GM18867 (cell line): ENCODE measurements around the gene PDE11A.

ENCODE experiments used
- ATAC-seq: cut with Tn5 transposase; IDR thresholded peaks from one replicate; pipeline ENCODE4 v1.9.1; 2021; ENCODE audit warnings: mild to moderate bottlenecking, moderate library complexity; ENCODE audit not compliant: unreplicated experiment

Gene PDE11A

DNA sequence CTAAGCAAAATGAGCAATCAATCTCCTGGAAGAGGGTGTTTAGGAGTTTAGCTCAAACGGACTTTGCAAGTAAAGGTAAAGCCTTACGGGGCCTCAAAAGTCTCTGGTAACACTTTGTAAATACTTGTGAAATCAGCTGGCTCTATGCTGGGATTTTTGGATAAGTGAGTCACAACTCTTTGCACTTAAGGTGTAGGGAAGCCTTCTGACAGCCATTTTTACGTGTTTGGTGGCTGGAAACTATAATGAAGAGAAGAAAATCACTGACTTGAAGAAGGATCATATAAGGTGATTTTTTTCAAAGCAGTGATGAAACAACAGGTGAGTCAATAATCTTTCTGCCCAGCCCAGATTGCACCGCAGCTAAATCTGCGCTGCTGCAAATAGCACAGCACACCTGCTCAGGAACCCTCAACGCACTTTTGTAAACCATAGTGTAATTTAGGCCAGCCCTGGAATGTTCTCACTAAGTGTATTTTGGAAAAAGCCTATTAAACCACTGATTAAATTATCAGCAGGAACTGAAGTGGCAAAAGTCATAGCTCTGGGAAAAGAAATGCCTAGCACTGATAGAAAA is 461.2 kb downstream of the PDE11A start:
- no peak for ATAC-seq

DNA sequence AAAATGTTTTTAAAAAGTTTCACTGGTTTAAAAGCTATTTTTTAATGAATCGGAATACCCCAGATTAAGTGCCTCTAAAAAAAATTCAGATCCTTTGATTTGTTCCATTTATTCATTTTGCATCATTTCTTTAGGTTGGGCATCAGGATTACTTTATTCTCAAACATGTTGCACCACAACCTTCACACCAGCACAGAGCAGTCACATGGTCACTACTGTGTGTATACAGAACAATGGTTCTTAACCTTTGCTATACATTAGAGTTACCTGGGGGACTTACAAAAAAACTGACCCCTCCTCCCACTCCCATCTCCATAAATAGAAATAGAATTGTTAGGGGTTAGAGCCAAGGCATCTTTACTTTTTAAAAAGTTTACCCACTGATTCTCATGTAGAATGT is 461.8 kb downstream of the PDE11A start:
- no peak for ATAC-seq

DNA sequence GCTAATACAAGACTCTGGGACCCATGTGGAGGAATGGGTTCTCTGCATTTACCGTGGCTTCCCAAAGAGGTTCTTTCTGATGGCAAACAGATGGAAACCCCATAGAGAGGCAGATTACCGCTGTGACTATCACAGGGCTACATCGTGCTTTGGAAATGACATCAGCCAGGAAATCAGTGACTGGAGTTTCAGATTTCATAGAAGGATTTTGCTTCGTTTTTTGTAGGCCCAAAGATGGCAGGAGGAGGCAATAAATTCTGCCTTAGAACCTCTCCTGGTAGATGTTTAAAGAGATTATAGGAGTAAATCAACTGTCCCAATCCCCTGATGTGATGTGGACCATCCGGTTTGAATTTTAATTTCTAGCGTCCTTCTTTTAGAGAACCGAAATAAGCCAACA is 465.9 kb downstream of the PDE11A start:
- ATAC-seq: no peak

DNA sequence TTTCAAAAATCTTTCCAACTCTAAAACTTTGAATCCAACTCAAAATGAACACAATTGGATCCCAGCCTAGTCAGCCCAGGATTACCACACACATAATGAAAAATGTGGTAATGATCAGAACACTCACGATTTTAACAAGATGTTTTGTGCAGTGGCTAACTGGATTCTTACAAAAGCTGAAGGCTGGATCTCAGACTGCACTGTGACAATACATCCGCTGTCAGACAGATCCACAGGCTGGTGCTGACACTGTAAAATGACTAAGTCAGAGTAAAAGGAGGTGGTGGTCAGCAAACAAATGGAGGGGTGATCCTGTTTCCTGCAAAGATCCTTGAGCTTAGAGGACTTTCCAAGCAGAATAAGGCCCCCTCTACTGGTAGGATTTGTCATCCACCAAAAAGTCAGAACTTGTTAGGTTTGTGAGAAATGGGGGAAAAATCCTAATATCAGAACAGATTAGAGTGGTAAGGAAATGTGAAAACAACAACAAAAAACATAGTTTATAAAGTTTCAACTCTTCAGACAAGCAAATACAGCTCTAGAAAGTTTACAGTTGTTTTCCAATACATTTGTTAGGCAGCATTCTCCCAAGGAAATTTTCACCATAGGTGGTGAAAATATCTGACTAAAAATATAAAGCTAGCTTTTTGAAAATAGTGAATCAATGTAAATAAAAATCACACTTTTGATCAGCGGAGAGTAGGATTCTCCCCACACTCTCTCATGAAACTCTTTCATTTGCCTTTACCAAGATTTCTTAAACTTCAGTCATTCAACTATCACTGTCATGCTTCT is 468.1 kb downstream of the PDE11A start:
- ATAC-seq: no peak

DNA sequence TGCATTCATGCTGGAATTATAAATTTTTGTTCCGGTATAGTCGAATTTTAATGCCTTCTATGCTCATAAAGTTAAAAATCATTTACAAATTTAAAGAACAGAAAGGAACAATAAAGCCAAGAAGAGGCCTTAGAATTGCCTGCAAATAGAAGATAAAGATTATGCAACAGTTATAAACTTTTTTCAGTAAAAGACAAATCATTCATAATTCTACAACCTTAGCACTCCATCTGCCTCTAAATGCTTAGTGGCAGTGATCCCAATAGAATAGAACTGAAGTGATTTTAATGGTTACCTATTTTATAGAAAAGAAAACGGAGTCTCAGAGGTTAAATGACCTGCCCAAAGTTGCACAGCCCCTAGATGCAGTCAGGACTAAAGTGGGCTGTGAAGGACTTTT is 468.8 kb downstream of the PDE11A start:
- ATAC-seq: no peak

DNA sequence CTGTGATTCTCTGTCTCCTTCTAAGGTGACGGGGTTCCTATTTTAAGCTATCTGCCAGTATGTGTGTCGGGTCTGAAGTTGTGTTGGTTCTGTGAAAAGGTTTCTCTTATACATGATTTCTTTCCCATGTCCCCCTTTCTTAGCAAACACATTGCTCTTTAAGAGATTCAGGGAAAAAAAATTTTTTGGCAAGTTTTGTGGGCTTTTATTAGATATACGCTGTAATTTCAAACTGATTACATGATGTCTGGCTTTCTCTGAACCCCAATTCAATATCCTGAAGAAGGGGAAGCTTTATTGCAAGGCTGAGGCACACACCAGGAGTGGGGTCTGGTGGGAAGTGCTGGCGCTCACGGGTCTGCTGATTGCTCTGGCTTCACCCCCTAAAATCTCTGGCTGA is 469.4 kb downstream of the PDE11A start:
- no peak for ATAC-seq

DNA sequence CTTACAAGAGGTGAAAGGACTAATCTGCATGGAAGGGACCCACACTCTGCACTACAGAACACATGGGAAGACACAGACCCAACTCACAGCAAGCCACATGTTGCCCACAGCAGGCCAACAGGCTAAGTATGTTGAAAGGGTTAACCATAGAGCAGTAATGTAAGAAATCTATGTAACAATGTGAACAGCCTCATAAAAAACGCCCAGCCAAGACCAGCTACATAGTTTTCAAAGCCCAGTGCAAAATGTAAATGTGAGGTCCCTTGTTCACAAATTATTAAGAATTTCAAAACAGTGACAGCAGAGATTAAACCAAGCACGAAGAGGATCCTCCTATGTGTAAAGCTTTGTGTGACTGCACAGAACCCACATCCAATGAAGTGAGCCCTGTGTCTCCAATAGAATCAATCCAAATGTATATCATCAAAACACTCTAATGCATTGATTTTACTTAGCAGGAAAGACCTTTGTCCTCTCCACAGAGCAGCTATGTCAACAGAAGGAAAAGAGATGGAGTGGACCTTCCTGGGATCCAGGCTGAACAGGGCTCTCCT is 469.9 kb downstream of the PDE11A start:
- no peak for ATAC-seq

DNA sequence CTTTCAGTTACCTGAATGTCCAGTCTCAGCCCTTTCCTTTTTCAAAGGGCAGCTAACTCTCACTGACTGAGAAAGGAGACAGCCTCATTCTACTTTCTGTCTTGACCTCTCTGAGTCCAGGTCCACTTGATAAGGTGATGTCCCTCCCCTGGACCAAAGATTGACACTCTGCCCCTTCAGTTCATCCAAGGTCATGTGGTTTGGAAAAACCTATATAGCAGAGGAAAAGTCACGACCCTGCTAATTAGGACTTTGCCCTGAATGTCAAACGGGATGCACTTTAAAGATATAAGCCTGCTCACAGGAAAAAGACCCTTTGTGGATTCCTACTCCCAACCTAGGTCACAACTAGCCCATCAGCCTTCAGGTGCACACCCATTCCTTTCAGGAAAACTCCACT is 471.7 kb downstream of the PDE11A start:
- no peak for ATAC-seq

- no peak for ATAC-seq
Measured at GRCh38 chr2:177599956-177600355, 472.6 kb downstream of the PDE11A start.

DNA sequence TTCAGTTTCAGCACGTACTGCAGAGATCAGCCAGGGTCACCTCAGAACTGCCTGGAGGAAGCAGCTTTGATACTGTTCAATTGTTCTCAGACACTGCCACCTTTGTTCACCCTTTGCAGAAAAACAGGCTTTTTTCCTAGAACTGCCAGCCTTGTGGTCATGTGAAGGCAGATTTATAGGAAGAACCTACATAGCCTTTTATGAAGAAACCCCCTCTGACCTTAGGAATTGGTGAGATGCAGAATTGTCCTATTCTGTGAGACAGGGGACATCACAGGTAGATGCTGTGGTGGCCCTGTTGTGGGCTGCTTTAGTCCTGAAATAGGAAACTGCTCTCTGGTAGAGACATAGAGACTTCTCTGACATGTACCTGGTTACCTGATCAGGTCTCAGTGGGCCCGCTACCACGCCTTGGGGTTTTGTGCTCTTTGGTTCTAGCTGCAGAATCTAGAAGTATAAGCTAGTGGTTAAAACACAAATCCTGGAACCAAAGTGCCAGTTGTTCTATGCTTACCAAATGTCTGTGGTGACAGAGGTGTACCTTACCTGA is 473.4 kb downstream of the PDE11A start:
- ATAC-seq: no peak

DNA sequence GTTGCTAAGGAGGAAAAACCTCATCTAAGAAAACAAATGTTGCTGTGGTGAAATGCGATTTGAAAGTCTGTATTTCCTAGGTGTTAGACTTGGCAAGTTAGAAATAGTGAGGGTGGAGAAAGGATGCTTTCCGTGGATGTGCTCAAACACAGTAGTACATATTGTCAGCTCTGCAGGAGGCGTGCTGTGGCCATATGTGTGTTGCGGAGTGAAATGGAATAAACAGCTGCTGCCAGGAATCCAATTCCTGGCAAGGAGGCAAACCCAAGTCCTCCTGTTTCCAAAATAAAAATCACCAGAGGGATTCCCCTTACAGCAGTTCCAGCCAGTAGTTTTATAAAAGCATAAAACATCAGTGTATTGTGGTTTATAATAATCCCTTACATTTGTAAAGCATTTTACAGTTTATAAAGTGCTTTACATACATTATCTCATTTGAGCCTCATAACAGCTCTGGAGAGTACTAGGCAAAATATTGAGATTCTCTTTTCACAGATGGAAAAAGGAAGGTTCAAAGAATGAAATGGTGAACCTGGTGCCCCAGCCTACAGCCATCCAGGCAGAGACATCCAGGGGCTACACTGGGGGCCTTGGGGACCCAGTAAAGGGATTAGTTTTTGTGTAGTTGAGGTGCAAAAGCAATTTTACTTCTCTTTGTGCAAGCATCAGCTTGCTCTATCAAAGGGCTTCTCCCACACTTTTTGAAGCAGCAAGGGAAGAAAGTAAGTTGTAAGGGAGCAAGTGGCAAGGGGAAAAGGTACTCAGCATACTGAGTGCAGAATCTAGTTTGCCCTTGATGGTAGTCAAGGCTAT is 474.0 kb downstream of the PDE11A start:
- no peak for ATAC-seq

DNA sequence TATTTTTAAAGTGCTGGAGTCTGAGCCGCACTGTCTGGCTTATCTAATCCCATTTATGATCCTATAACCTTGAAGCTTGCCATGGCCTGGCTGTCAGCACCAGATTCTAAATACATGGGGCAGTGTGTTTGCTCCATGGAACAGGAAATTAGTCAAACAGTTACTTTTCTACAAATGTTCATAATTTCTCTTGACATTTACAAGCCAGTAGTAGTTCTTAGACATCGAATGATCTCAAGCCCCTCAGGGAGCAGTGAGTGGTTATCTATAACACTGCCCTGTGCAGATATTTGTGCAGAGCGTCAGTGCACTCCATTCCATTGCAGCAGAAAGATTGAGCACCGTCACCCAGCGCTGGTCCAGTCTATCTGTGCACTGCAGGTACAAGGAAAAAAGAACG is 474.8 kb downstream of the PDE11A start:
- ATAC-seq: no peak

GRCh38 chr2:177596866-177597265 is 475.7 kb downstream of the PDE11A start:
- ATAC-seq: no peak

DNA sequence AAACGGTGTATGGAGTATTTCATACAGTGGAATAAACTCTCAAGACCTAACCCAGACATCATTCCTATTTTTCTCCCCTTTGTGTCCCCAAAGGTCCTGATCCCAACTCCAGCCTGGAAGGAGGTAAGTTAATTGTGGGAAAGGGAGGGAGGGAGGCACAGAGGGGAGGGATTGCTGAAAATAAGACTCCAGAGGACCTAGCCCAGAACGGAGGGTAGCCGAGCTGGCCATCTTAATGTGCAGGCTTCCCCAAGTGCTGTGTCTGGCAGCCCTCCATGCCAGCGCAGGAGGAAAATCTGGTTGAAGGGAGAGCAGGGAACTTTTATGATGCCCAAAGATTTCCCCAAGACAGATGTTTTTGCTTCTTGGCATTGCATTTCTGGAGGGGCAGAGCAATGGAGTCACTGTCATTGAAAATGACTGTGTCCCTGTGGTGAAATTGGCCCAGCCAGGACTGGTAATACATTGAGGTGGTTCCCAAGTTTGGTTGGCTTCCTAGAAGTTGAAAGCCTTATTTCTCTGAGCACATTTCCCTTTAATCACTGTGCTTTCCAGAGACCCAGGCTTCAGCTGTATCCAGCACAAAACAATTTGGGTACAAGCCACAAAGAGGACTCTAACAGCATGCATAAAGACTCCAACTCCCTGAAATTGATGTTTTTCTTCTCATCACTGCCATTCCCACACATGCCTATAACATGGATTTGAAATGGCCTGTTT is 477.3 kb downstream of the PDE11A start:
- ATAC-seq: no peak

- ATAC-seq: no peak
Measured at GRCh38 chr2:177593402-177593801, 479.2 kb downstream of the PDE11A start.

- no peak for ATAC-seq
Measured at GRCh38 chr2:177592945-177593344, 479.6 kb downstream of the PDE11A start.

GRCh38 chr2:177592397-177592796 is 480.2 kb downstream of the PDE11A start:
- ATAC-seq: no peak

- no peak for ATAC-seq
Measured at GRCh38 chr2:177589186-177589585, 483.4 kb downstream of the PDE11A start.

DNA sequence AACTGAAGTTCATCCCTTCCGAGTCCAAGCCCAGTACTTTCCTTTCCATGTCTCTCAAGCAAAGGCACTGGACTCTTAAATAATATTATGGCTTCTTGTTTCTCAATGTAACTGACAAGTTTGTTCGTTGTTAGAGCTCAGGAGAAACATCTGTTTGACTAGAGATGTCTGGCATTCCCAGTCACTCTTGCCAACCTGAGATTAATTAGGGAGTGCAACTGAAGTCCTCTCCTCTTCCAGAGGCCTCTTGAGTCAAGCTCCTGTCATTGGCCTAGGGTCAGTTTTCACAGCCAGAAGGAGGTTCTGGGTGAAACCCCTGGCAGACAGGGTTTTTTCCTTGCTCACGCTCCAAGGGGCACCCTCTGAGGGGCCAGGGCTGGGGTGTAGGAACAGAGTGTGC is 483.9 kb downstream of the PDE11A start:
- no peak for ATAC-seq

DNA sequence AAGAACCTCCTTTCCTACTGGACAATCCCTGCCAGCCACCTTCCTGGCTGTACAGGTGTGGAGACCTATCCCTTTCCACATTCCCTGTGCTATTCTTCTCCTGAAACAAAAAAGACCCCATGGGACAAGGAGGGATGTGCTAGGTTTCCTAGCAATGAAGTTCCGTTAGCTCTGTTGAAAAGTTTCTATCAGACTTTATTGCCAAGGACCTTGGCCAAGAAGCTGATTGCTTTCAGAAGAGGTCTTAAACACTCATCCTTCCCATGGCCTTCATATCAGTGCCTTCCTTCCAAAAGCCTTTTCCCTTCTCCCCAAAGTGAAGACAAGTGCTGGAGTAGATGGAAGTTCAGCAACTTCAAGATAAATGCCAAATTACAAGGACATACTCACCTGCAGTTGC is 485.2 kb downstream of the PDE11A start:
- ATAC-seq: no peak

- no peak for ATAC-seq
Measured at GRCh38 chr2:177586154-177586553, 486.4 kb downstream of the PDE11A start.
